HT-29 (cell line): ENCODE measurements around the gene SDS. TPM values are rescaled to one million over a fixed set of nuclear protein-coding genes. Genes with fewer than 3 reads are reported as not detected.

Experiments used
- DNase-seq: peaks from one replicate; pipeline ENCODE4 v3.0.0-alpha.2; 2015; ENCODE audit warnings: low spot score
- total RNA-seq: library from RNA; depleted of rRNA; stranded (reverse); fragments of >200 nt; shearing (Covaris generic); gene quantifications from 2 replicates; pipeline ENCODE4 v1.2.3, GENCODE V29; 2014; rRNA removed

The SDS gene
- not detected in 2 replicates for total RNA-seq

GRCh38 chr12:113403435-113404415 is at the start of gene SDS:
Gene SDS (minus strand): TSS chr12:113403887. CDS start chr12:113399708, 4,179 bp downstream.
- no peak for DNase-seq

- DNase-seq = no peak
Measured at GRCh38 chr12:113453330-113453729, 49.6 kb upstream of the SDS start.

GRCh38 chr12:113452458-113452857 is 48.8 kb upstream of the SDS start:
- DNase-seq = no peak

GRCh38 chr12:113449839-113450238 is 46.2 kb upstream of the SDS start:
- no peak for DNase-seq

GRCh38 chr12:113449299-113449698 is 45.6 kb upstream of the SDS start:
- DNase-seq = no peak

GRCh38 chr12:113448873-113449272 is 45.2 kb upstream of the SDS start:
- DNase-seq = no peak

- no peak for DNase-seq
Measured at GRCh38 chr12:113445544-113446171, 42.0 kb upstream of the SDS start.

- DNase-seq = no peak
Measured at GRCh38 chr12:113443030-113443539, 39.4 kb upstream of the SDS start.

- DNase-seq = no peak
Measured at GRCh38 chr12:113440947-113441782, 37.5 kb upstream of the SDS start.

GRCh38 chr12:113440336-113440735 is 36.6 kb upstream of the SDS start:
- no peak for DNase-seq

- DNase-seq = peak; percentile 41
Measured at GRCh38 chr12:113439606-113440030, 35.9 kb upstream of the SDS start.

- no peak for DNase-seq
Measured at GRCh38 chr12:113439301-113439597, 35.6 kb upstream of the SDS start.

- DNase-seq = no peak
Measured at GRCh38 chr12:113438523-113439300, 35.0 kb upstream of the SDS start.

GRCh38 chr12:113437729-113438100 is 34.0 kb upstream of the SDS start:
- no peak for DNase-seq

- no peak for DNase-seq
Measured at GRCh38 chr12:113436993-113437728, 33.5 kb upstream of the SDS start.

- no peak for DNase-seq
Measured at GRCh38 chr12:113436586-113436985, 32.9 kb upstream of the SDS start.

GRCh38 chr12:113435367-113435766 is 31.7 kb upstream of the SDS start:
- DNase-seq = no peak

- no peak for DNase-seq
Measured at GRCh38 chr12:113432986-113433385, 29.3 kb upstream of the SDS start.

GRCh38 chr12:113428482-113428881 is 24.8 kb upstream of the SDS start:
- no peak for DNase-seq

- DNase-seq = no peak
Measured at GRCh38 chr12:113427882-113428281, 24.2 kb upstream of the SDS start.
